T-helper 1 cell (primary cell): ENCODE measurements around the gene BNC2.

Experiments used
- DNase-seq, 5 donors: peaks; one replicate each; pipeline ENCODE4 v3.0.0-alpha.2; 2012 to 2020

BNC2 gene

GRCh38 chr9:16869882-16870595 lies 431 bp downstream of the BNC2 start:
- DNase-seq: no peak

- no peak for DNase-seq
These were observed 1.2 kb downstream of the BNC2 start for GRCh38 chr9:16869131-16869881.

GRCh38 chr9:16868701-16869100 lies 1.8 kb downstream of the BNC2 start:
- DNase-seq: no peak

GRCh38 chr9:16867576-16868311 lies 2.7 kb downstream of the BNC2 start:
- DNase-seq: no peak

GRCh38 chr9:16866587-16866986 lies 3.9 kb downstream of the BNC2 start:
- no peak for DNase-seq

GRCh38 chr9:16864649-16865434 lies 5.6 kb downstream of the BNC2 start:
- DNase-seq: no peak

- no peak for DNase-seq
These were observed 22.3 kb downstream of the BNC2 start for GRCh38 chr9:16848179-16848578.

- no peak for DNase-seq
These were observed 23.5 kb downstream of the BNC2 start for GRCh38 chr9:16846986-16847385.

- DNase-seq: no peak
These were observed 24.1 kb downstream of the BNC2 start for GRCh38 chr9:16846367-16846766.

- DNase-seq: no peak
These were observed 35.7 kb downstream of the BNC2 start for GRCh38 chr9:16834817-16835216.

GRCh38 chr9:16833296-16833835 lies 37.1 kb downstream of the BNC2 start:
- DNase-seq: no peak

- DNase-seq: no peak
These were observed 38.4 kb downstream of the BNC2 start for GRCh38 chr9:16832101-16832500.

- DNase-seq: no peak
These were observed 39.7 kb downstream of the BNC2 start for GRCh38 chr9:16830806-16831205.

GRCh38 chr9:16828340-16829281 lies 41.9 kb downstream of the BNC2 start:
- no peak for DNase-seq

GRCh38 chr9:16825971-16826625 lies 44.4 kb downstream of the BNC2 start:
- DNase-seq: no peak

GRCh38 chr9:16825331-16825725 lies 45.1 kb downstream of the BNC2 start:
- no peak for DNase-seq

- DNase-seq: no peak
These were observed 45.7 kb downstream of the BNC2 start for GRCh38 chr9:16824545-16825330.

- DNase-seq: no peak
These were observed 46.6 kb downstream of the BNC2 start for GRCh38 chr9:16823906-16824305.

GRCh38 chr9:16821344-16821743 lies 49.1 kb downstream of the BNC2 start:
- DNase-seq: no peak

- DNase-seq: no peak
These were observed 53.0 kb downstream of the BNC2 start for GRCh38 chr9:16817514-16817913.
